ENCODE measurements around the gene SLC13A3. TPM values are rescaled to one million over a fixed set of nuclear protein-coding genes. Genes with fewer than 3 reads are reported as not detected.

SLC13A3 gene
- total RNA-seq, 1 experiment from 2014 or later = not detected

- no peak for TF ChIP-seq CTCF (IDR thresholded peaks at IDR 0.05; ENCODE audit: unreplicated experiment)
- H3K4me3 Mint-ChIP-seq (ENCODE audit: low read depth, unreplicated experiment) = no peak within 1 kb of the TSS
- H3K36me3 Mint-ChIP-seq (ENCODE audit: insufficient read depth, unreplicated experiment) = no peaks in the 10 kb centered on the region
- H3K4me1 Mint-ChIP-seq (ENCODE audit: low read depth, unreplicated experiment) = no peaks in the 10 kb centered on the region
- no TSS peak for BruUV-seq (replicated peaks)
- H3K9me3 Mint-ChIP-seq (ENCODE audit: low read depth, unreplicated experiment) = no peaks in the 10 kb centered on the region
- DNase-seq = no peak
- intact Hi-C loops (cut with micrococcal nuclease; ENCODE audit: unreplicated experiment) = no loop called here
- H3K27me3 Mint-ChIP-seq (ENCODE audit: unreplicated experiment) = peaks cover 73% of the 10 kb centered on the region
- CTCF ChIA-PET = no interaction called here
- no peak within 1 kb of the TSS for H3K27ac Mint-ChIP-seq (ENCODE audit: unreplicated experiment)
These were observed 138.1 kb downstream of the SLC13A3 start, which contains the start of gene ZNF334 for GRCh38 chr20:46512943-46513844. Gene ZNF334, minus strand, starts transcription at chr20:46513559. Its CDS starts 1,457 bp downstream, at chr20:46512102.

GRCh38 chr20:46509523-46509922 is 141.7 kb downstream of the SLC13A3 start:
- CTCF ChIA-PET = no interaction called here
- intact Hi-C loops (cut with micrococcal nuclease; ENCODE audit: unreplicated experiment) = no loop called here
- Mint-ChIP-seq H3K4me3 (ENCODE audit: low read depth, unreplicated experiment) (no peak overlapping the region), H3K27ac (ENCODE audit: unreplicated experiment) (no peak overlapping the region), H3K36me3 (ENCODE audit: insufficient read depth, unreplicated experiment) (no peaks in the 10 kb centered on the region), H3K9me3 (ENCODE audit: low read depth, unreplicated experiment) (peaks cover 4% of the 10 kb centered on the region), H3K4me1 (ENCODE audit: low read depth, unreplicated experiment) (no peaks in the 10 kb centered on the region), H3K27me3 (ENCODE audit: unreplicated experiment) (peaks cover 97% of the 10 kb centered on the region)
- DNase-seq = no peak
- TF ChIP-seq CTCF (IDR thresholded peaks at IDR 0.05; ENCODE audit: unreplicated experiment) = no peak
- BruUV-seq (replicated peaks) = no TSS peak

Other genes starting within 250 kb of the SLC13A3 start
- gene ELMO2, start 244.8 kb downstream of the SLC13A3 start, total RNA-seq (2022) = 42.2 and 51.6 TPM in 2 replicates
- gene ZNF334, start 137.9 kb downstream of the SLC13A3 start, total RNA-seq (2022) = not detected in 2 replicates
- gene OCSTAMP, start 100.8 kb downstream of the SLC13A3 start, total RNA-seq (2022) = not detected in 2 replicates
- gene TP53RK, start 38.0 kb upstream of the SLC13A3 start, total RNA-seq (2022) = 19.2 and 21.0 TPM in 2 replicates
- gene SLC2A10, start 58.2 kb upstream of the SLC13A3 start, total RNA-seq (2022) = 24.0 and 24.9 TPM in 2 replicates
- 0.32 and 0.35 TPM in 2 replicates for gene EYA2, start 243.4 kb upstream of the SLC13A3 start, total RNA-seq (2022)